ENCODE results near the gene MKNK1.

DNA sequence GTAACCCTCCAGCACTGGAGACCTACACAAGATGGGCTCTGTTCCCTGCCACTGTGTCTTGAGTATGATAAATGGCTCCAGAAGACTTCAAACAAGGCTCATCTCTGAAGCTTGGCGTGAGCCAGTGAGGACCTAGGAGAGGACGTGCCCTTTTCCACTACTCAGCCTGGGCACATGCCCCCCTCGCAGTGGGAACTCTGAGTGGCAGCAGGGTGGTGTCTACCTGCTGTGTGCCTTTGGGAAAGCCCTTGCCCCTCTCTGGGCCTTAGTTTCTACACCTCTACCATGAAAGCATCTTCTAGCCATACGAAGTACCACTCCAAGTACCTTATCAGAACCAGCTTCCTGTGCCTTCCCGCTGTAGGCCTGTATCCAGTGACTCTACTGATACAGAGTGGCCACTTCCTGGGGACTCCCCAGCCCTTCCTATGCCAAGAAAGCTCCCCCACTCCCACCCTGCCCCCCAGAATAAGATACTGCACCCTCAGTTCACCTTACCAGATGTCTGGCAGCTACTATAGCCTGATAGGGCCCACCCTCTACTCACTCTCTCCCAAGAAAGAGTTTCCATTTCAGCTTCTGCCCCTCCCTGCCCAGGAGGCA is 15.7 kb upstream of the MKNK1 start:
- TF ChIP-seq, protein P1, sequence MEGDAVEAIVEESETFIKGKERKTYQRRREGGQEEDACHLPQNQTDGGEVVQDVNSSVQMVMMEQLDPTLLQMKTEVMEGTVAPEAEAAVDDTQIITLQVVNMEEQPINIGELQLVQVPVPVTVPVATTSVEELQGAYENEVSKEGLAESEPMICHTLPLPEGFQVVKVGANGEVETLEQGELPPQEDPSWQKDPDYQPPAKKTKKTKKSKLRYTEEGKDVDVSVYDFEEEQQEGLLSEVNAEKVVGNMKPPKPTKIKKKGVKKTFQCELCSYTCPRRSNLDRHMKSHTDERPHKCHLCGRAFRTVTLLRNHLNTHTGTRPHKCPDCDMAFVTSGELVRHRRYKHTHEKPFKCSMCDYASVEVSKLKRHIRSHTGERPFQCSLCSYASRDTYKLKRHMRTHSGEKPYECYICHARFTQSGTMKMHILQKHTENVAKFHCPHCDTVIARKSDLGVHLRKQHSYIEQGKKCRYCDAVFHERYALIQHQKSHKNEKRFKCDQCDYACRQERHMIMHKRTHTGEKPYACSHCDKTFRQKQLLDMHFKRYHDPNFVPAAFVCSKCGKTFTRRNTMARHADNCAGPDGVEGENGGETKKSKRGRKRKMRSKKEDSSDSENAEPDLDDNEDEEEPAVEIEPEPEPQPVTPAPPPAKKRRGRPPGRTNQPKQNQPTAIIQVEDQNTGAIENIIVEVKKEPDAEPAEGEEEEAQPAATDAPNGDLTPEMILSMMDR (IDR thresholded peaks at IDR 0.05), result no peak
- no peak for TF ChIP-seq EP300 (IDR thresholded peaks at IDR 0.05)
